ENCODE results near the gene GYG1. TPM values are rescaled to one million over a fixed set of nuclear protein-coding genes. Genes with fewer than 3 reads are reported as not detected.
A peak's percentile ranks its signal among the peaks of the same experiment; 100 is the strongest.

GYG1 gene
- total RNA-seq, 1 donor from 2014 or later, result 48.1 TPM

- no peak for DNase-seq (ENCODE audit: low spot score)
- Mint-ChIP-seq H3K27ac (ENCODE audit: unreplicated experiment) (no peak overlapping the region), H3K36me3 (ENCODE audit: low read depth) (peaks cover 22% of the 10 kb centered on the region), H3K27me3 (ENCODE audit: low read depth) (no peaks in the 10 kb centered on the region), H3K4me1 (ENCODE audit: low read depth) (peaks cover 36% of the 10 kb centered on the region), H3K4me3 (ENCODE audit: unreplicated experiment) (no peak overlapping the region), H3K9me3 (ENCODE audit: low read depth) (peaks cover 8% of the 10 kb centered on the region)
- TF ChIP-seq CTCF (IDR thresholded peaks at IDR 0.05), result no peak
Observed at GRCh38 chr3:149021830-149022229, 30.5 kb downstream of the GYG1 start.

- peaks cover 29% of the 10 kb centered on the region for H3K4me1 Mint-ChIP-seq (ENCODE audit: low read depth)
- H3K27ac Mint-ChIP-seq (ENCODE audit: unreplicated experiment), result no peak overlapping the region
- no peak overlapping the region for H3K4me3 Mint-ChIP-seq (ENCODE audit: unreplicated experiment)
- no peak for DNase-seq (ENCODE audit: low spot score)
- peaks cover 8% of the 10 kb centered on the region for H3K9me3 Mint-ChIP-seq (ENCODE audit: low read depth)
- peaks cover 24% of the 10 kb centered on the region for H3K36me3 Mint-ChIP-seq (ENCODE audit: low read depth)
- TF ChIP-seq CTCF (IDR thresholded peaks at IDR 0.05), result no peak
- H3K27me3 Mint-ChIP-seq (ENCODE audit: low read depth), result no peaks in the 10 kb centered on the region
Observed at GRCh38 chr3:149023951-149024350, 32.6 kb downstream of the GYG1 start.

GRCh38 chr3:149026718-149027117, 35.4 kb downstream of the GYG1 start:
- Mint-ChIP-seq H3K36me3 (ENCODE audit: low read depth) (peaks cover 24% of the 10 kb centered on the region), H3K27me3 (ENCODE audit: low read depth) (no peaks in the 10 kb centered on the region), H3K27ac (ENCODE audit: unreplicated experiment) (peak overlapping the region; percentile 38), H3K4me3 (ENCODE audit: unreplicated experiment) (no peak overlapping the region), H3K9me3 (ENCODE audit: low read depth) (peaks cover 8% of the 10 kb centered on the region), H3K4me1 (ENCODE audit: low read depth) (peaks cover 15% of the 10 kb centered on the region)
- no peak for TF ChIP-seq CTCF (IDR thresholded peaks at IDR 0.05)
- DNase-seq (ENCODE audit: low spot score), result no peak

- DNase-seq (ENCODE audit: low spot score), result no peak
- peaks cover 14% of the 10 kb centered on the region for H3K36me3 Mint-ChIP-seq (ENCODE audit: low read depth)
- no peak overlapping the region for H3K27ac Mint-ChIP-seq (ENCODE audit: unreplicated experiment)
- peaks cover 10% of the 10 kb centered on the region for H3K4me1 Mint-ChIP-seq (ENCODE audit: low read depth)
- no peaks in the 10 kb centered on the region for H3K9me3 Mint-ChIP-seq (ENCODE audit: low read depth)
- no peaks in the 10 kb centered on the region for H3K27me3 Mint-ChIP-seq (ENCODE audit: low read depth)
- no peak overlapping the region for H3K4me3 Mint-ChIP-seq (ENCODE audit: unreplicated experiment)
- TF ChIP-seq CTCF (IDR thresholded peaks at IDR 0.05), result no peak
Observed at GRCh38 chr3:149031096-149031495, 39.8 kb downstream of the GYG1 start.

GRCh38 chr3:149037684-149038083, 46.3 kb downstream of the GYG1 start:
- H3K4me1 Mint-ChIP-seq (ENCODE audit: low read depth), result peaks cover 6% of the 10 kb centered on the region
- no peak overlapping the region for H3K4me3 Mint-ChIP-seq (ENCODE audit: unreplicated experiment)
- no peaks in the 10 kb centered on the region for H3K27me3 Mint-ChIP-seq (ENCODE audit: low read depth)
- peaks cover 11% of the 10 kb centered on the region for H3K36me3 Mint-ChIP-seq (ENCODE audit: low read depth)
- DNase-seq (ENCODE audit: low spot score), result no peak
- H3K9me3 Mint-ChIP-seq (ENCODE audit: low read depth), result no peaks in the 10 kb centered on the region
- H3K27ac Mint-ChIP-seq (ENCODE audit: unreplicated experiment), result no peak overlapping the region
- TF ChIP-seq CTCF (IDR thresholded peaks at IDR 0.05), result no peak

All from chondrocyte (in vitro differentiated cells).